Activated CD8-positive, alpha-beta T cell treated with anti-CD3 and anti-CD28 coated beads for 36 hours (primary cell): Measurements from ENCODE around the gene DMC1. TPM values are rescaled to one million over a fixed set of nuclear protein-coding genes. Genes with fewer than 3 reads are reported as not detected.

Source experiments
- ATAC-seq: fragments of 200-7000 bp; cut with Tn5 transposase; one replicate; pipeline ENCODE4 v1.10.0; 2021; ENCODE audit warnings: mild to moderate bottlenecking, moderate library complexity
- CTCF ChIA-PET: fragments of 350-600 bp; sonication (Branson Sonifier 250); formaldehyde crosslinking; loops from one replicate; lab custom pipeline; 2021; ENCODE audit warnings: antibody characterized with exemption; lab: Charles Lee
- POLR2A ChIA-PET: fragments of 350-600 bp; sonication (Branson Sonifier 250); formaldehyde crosslinking; loops from one replicate; lab custom pipeline; 2021; ENCODE audit warnings: antibody characterized with exemption; lab: Charles Lee
- DNase-seq: peaks from one replicate; pipeline ENCODE4 v3.0.0-alpha.2; 2020
- H3K27ac Mint-ChIP-seq: one replicate; pipeline ENCODE4 v1.8.0; 2021; ENCODE audit warnings: mild to moderate bottlenecking, mixed read lengths
- H3K27me3 Mint-ChIP-seq: one replicate; pipeline ENCODE4 v1.8.0; 2021; ENCODE audit warnings: mixed read lengths
- H3K36me3 Mint-ChIP-seq: one replicate; pipeline ENCODE4 v1.8.0; 2021; ENCODE audit warnings: low read depth, mixed read lengths
- H3K4me1 Mint-ChIP-seq: one replicate; pipeline ENCODE4 v1.8.0; 2021; ENCODE audit warnings: low read depth, mixed read lengths
- H3K4me3 Mint-ChIP-seq: one replicate; pipeline ENCODE4 v1.8.0; 2021; ENCODE audit warnings: mild to moderate bottlenecking, moderate library complexity, mixed read lengths
- H3K9me3 Mint-ChIP-seq: one replicate; pipeline ENCODE4 v1.8.0; 2021; ENCODE audit warnings: mixed read lengths
- CTCF ChIP-seq: fragments of 200-600 bp; IDR thresholded peaks from one replicate; pipeline ENCODE4 v1.8.0; 2022; ENCODE audit warnings: antibody characterized with exemption, mild to moderate bottlenecking
- intact Hi-C: fragments of 100-400 bp; cut with micrococcal nuclease; formaldehyde crosslinking; loops from one replicate; pipeline ENCODE4 v1.10.0; 2022
- total RNA-seq, 2 experiments: library from RNA; stranded (reverse); gene quantifications; one replicate each; pipeline ENCODE4 v1.2.3, GENCODE V29; 2021

The DMC1 gene
- total RNA-seq, 2 experiments from 2014 or later, result 14.2 to 15.1 TPM

- Mint-ChIP-seq H3K27me3 (peaks cover 1% of the 10 kb centered on the region), H3K4me3 (no peak overlapping the region), H3K36me3 (no peaks in the 10 kb centered on the region), H3K27ac (no peak overlapping the region), H3K9me3 (no peaks in the 10 kb centered on the region), H3K4me1 (no peaks in the 10 kb centered on the region)
- no peak for TF ChIP-seq CTCF
- intact Hi-C loops, result no loop called here
- ATAC-seq, result no peak
- DNase-seq, result no peak
- ChIA-PET CTCF (interaction anchor here (1.1 to 1.2 kb wide), 2 partner anchors 14 to 30 kb away, joined by 3 read pairs; no protein-coding TSS in a partner anchor), POLR2A (interaction anchor here (0.6 kb wide), 1 partner anchor 27 kb away, joined by 3 read pairs; no protein-coding TSS in a partner anchor)
These were observed 45.6 kb downstream of the DMC1 start for GRCh38 chr22:38524429-38524828.

GRCh38 chr22:38523479-38523878 lies 46.5 kb downstream of the DMC1 start:
- TF ChIP-seq CTCF, result no peak
- Mint-ChIP-seq H3K27me3 (peaks cover 1% of the 10 kb centered on the region), H3K4me3 (no peak overlapping the region), H3K9me3 (no peaks in the 10 kb centered on the region), H3K4me1 (no peaks in the 10 kb centered on the region), H3K36me3 (no peaks in the 10 kb centered on the region), H3K27ac (no peak overlapping the region)
- ATAC-seq (no peak), DNase-seq (no peak)
- ChIA-PET CTCF (interaction anchor here (1.1 to 1.7 kb wide), 4 partner anchors 11 to 45 kb away, joined by 3 to 8 read pairs (median 3); no protein-coding TSS in a partner anchor), POLR2A (interaction anchor here (1.3 kb wide), 1 partner anchor 16 kb away, joined by 3 read pairs; no protein-coding TSS in a partner anchor)
- intact Hi-C loops, result no loop called here

GRCh38 chr22:38523029-38523428 lies 47.0 kb downstream of the DMC1 start:
- CTCF ChIA-PET, result interaction anchor here (1.1 to 1.7 kb wide), 3 partner anchors 11 to 45 kb away, joined by 3 to 8 read pairs (median 3); no protein-coding TSS in a partner anchor

GRCh38 chr22:38519453-38520250 lies 50.3 kb downstream of the DMC1 start:
- Mint-ChIP-seq H3K4me1 (peaks cover 1% of the 10 kb centered on the region), H3K27ac (no peak overlapping the region), H3K4me3 (no peak overlapping the region), H3K27me3 (peaks cover 1% of the 10 kb centered on the region), H3K9me3 (no peaks in the 10 kb centered on the region), H3K36me3 (no peaks in the 10 kb centered on the region)
- ChIA-PET CTCF (interaction anchor here (0.5 to 2.2 kb wide), 4 partner anchors 34 to 467 kb away, joined by 3 to 5 read pairs (median 3); no protein-coding TSS in a partner anchor), POLR2A (interaction anchor here (1.4 kb wide), 1 partner anchor 9 kb away, joined by 4 read pairs; no protein-coding TSS in a partner anchor)
- ATAC-seq (no peak), DNase-seq (no peak)
- intact Hi-C loops, result no loop called here
- no peak for TF ChIP-seq CTCF

More at GRCh38 chr22:38523029-38523428, 47.0 kb downstream of the DMC1 start:
- DNase-seq (no peak), ATAC-seq (no peak)
- Mint-ChIP-seq H3K4me1 (no peaks in the 10 kb centered on the region), H3K27me3 (peaks cover 1% of the 10 kb centered on the region), H3K9me3 (no peaks in the 10 kb centered on the region), H3K36me3 (no peaks in the 10 kb centered on the region), H3K4me3 (no peak overlapping the region), H3K27ac (no peak overlapping the region)
- TF ChIP-seq CTCF, result no peak
- POLR2A ChIA-PET, result interaction anchor here (1.3 kb wide), 1 partner anchor 16 kb away, joined by 3 read pairs; no protein-coding TSS in a partner anchor
- intact Hi-C loops, result no loop called here

- intact Hi-C loops, result no loop called here
- Mint-ChIP-seq H3K27ac (no peak overlapping the region), H3K4me3 (no peak overlapping the region), H3K4me1 (peaks cover 3% of the 10 kb centered on the region), H3K27me3 (peaks cover 1% of the 10 kb centered on the region), H3K9me3 (no peaks in the 10 kb centered on the region), H3K36me3 (no peaks in the 10 kb centered on the region)
- POLR2A ChIA-PET, result interaction anchor here (1.4 kb wide), 1 partner anchor 8 kb away, joined by 4 read pairs; no protein-coding TSS in a partner anchor
- TF ChIP-seq CTCF, result no peak
- ATAC-seq (no peak), DNase-seq (no peak)
- CTCF ChIA-PET, result interaction anchor here (1.0 to 2.2 kb wide), 2 partner anchors 44 to 53 kb away, joined by 3 to 5 read pairs; no protein-coding TSS in a partner anchor
These were observed 51.4 kb downstream of the DMC1 start for GRCh38 chr22:38518620-38519019.
